ENCODE measurements around the gene R3HCC1L.
"Not testable (repeated sequence)": the region's sequence is repeated elsewhere in the genome, so short reads cannot be mapped to it uniquely, and the experiment has no call there.

The R3HCC1L gene

GRCh38 chr10:98138031-98138430 is 3.6 kb downstream of the R3HCC1L start:
- in situ Hi-C loops (cut with HindIII; ENCODE audit: low pct_unique_long_range_greater_than_20kb, low sequenced_read_pairs) = no loop called here
- no peak for DNase-seq (ENCODE audit: low read depth in 1 of 2, low spot score in 1 of 2)
- no peak for TF ChIP-seq JUND (IDR thresholded peaks at IDR 0.05; ENCODE audit: low read depth)

GRCh38 chr10:98139431-98139830 is 5.0 kb downstream of the R3HCC1L start:
- in situ Hi-C loops (cut with HindIII; ENCODE audit: low pct_unique_long_range_greater_than_20kb, low sequenced_read_pairs) = no loop called here
- DNase-seq (ENCODE audit: low read depth in 1 of 2, low spot score in 1 of 2) = no peak
- TF ChIP-seq JUND (IDR thresholded peaks at IDR 0.05; ENCODE audit: low read depth) = no peak

- TF ChIP-seq JUND (IDR thresholded peaks at IDR 0.05; ENCODE audit: low read depth) = no peak
- no peak for DNase-seq (ENCODE audit: low read depth in 1 of 2, low spot score in 1 of 2)
- in situ Hi-C loops (cut with HindIII; ENCODE audit: low pct_unique_long_range_greater_than_20kb, low sequenced_read_pairs) = no loop called here
Observed at GRCh38 chr10:98141484-98142073, 7.1 kb downstream of the R3HCC1L start.

- DNase-seq (ENCODE audit: low read depth in 1 of 2, low spot score in 1 of 2) = no peak
- TF ChIP-seq JUND (IDR thresholded peaks at IDR 0.05; ENCODE audit: low read depth) = no peak
- in situ Hi-C loops (cut with HindIII; ENCODE audit: low pct_unique_long_range_greater_than_20kb, low sequenced_read_pairs) = no loop called here
Observed at GRCh38 chr10:98144985-98145384, 10.5 kb downstream of the R3HCC1L start.

- TF ChIP-seq JUND (IDR thresholded peaks at IDR 0.05; ENCODE audit: low read depth) = no peak
- in situ Hi-C loops (cut with HindIII; ENCODE audit: low pct_unique_long_range_greater_than_20kb, low sequenced_read_pairs) = no loop called here
Observed at GRCh38 chr10:98149858-98150257, 15.4 kb downstream of the R3HCC1L start.

GRCh38 chr10:98150544-98150943 is 16.1 kb downstream of the R3HCC1L start:
- in situ Hi-C loops (cut with HindIII; ENCODE audit: low pct_unique_long_range_greater_than_20kb, low sequenced_read_pairs) = no loop called here
- no peak for DNase-seq (ENCODE audit: low read depth in 1 of 2, low spot score in 1 of 2)
- no peak for TF ChIP-seq JUND (IDR thresholded peaks at IDR 0.05; ENCODE audit: low read depth)

More at GRCh38 chr10:98149858-98150257, 15.4 kb downstream of the R3HCC1L start:
- DNase-seq (ENCODE audit: low read depth in 1 of 2, low spot score in 1 of 2) = no peak

- DNase-seq (ENCODE audit: low read depth in 1 of 2, low spot score in 1 of 2); in situ Hi-C loops (cut with HindIII; ENCODE audit: low pct_unique_long_range_greater_than_20kb, low sequenced_read_pairs): not testable (repeated sequence)
Observed at GRCh38 chr10:98152778-98153177, 18.3 kb downstream of the R3HCC1L start.

- in situ Hi-C loops (cut with HindIII; ENCODE audit: low pct_unique_long_range_greater_than_20kb, low sequenced_read_pairs) = not testable (repeated sequence)
Observed at GRCh38 chr10:98153213-98153958, 18.9 kb downstream of the R3HCC1L start.

GRCh38 chr10:98154076-98154475 is 19.6 kb downstream of the R3HCC1L start:
- no peak for DNase-seq (ENCODE audit: low read depth in 1 of 2, low spot score in 1 of 2)
- TF ChIP-seq JUND (IDR thresholded peaks at IDR 0.05; ENCODE audit: low read depth) = no peak
- in situ Hi-C loops (cut with HindIII; ENCODE audit: low pct_unique_long_range_greater_than_20kb, low sequenced_read_pairs) = no loop called here

More at GRCh38 chr10:98153213-98153958, 18.9 kb downstream of the R3HCC1L start:
- not testable (repeated sequence) for DNase-seq (ENCODE audit: low read depth in 1 of 2, low spot score in 1 of 2)

- no peak for TF ChIP-seq JUND (IDR thresholded peaks at IDR 0.05; ENCODE audit: low read depth)
- in situ Hi-C loops (cut with HindIII; ENCODE audit: low pct_unique_long_range_greater_than_20kb, low sequenced_read_pairs) = no loop called here
- DNase-seq (ENCODE audit: low read depth in 1 of 2, low spot score in 1 of 2) = no peak
Observed at GRCh38 chr10:98158576-98158975, 24.1 kb downstream of the R3HCC1L start.

- in situ Hi-C loops (cut with HindIII; ENCODE audit: low pct_unique_long_range_greater_than_20kb, low sequenced_read_pairs) = no loop called here
- DNase-seq (ENCODE audit: low read depth in 1 of 2, low spot score in 1 of 2) = no peak
- TF ChIP-seq JUND (IDR thresholded peaks at IDR 0.05; ENCODE audit: low read depth) = no peak
Observed at GRCh38 chr10:98163941-98164340, 29.5 kb downstream of the R3HCC1L start.

- no peak for TF ChIP-seq JUND (IDR thresholded peaks at IDR 0.05; ENCODE audit: low read depth)
- in situ Hi-C loops (cut with HindIII; ENCODE audit: low pct_unique_long_range_greater_than_20kb, low sequenced_read_pairs) = no loop called here
- DNase-seq (ENCODE audit: low read depth in 1 of 2, low spot score in 1 of 2) = no peak
Observed at GRCh38 chr10:98167191-98167590, 32.7 kb downstream of the R3HCC1L start.

GRCh38 chr10:98168147-98168546 is 33.7 kb downstream of the R3HCC1L start:
- in situ Hi-C loops (cut with HindIII; ENCODE audit: low pct_unique_long_range_greater_than_20kb, low sequenced_read_pairs) = no loop called here

More at GRCh38 chr10:98168147-98168546, 33.7 kb downstream of the R3HCC1L start:
- no peak for TF ChIP-seq JUND (IDR thresholded peaks at IDR 0.05; ENCODE audit: low read depth)
- DNase-seq (ENCODE audit: low read depth in 1 of 2, low spot score in 1 of 2) = no peak

Measured in T47D (cell line).